HepG2 (cell line): ENCODE data around the gene LIMS2. TPM values are rescaled to one million over a fixed set of nuclear protein-coding genes. Genes with fewer than 3 reads are reported as not detected.

Source experiments
- ARNT2 ChIP-seq: sonication (generic); formaldehyde crosslinking; IDR thresholded peaks from 2 replicates; pipeline ENCODE4 v1.8.0; 2022; ENCODE audit warnings: mild to moderate bottlenecking, low read depth, missing genetic modification reagents, moderate library complexity
- CENPX ChIP-seq: sonication (generic); formaldehyde crosslinking; IDR thresholded peaks from 2 replicates; pipeline ENCODE4 v1.9.0; 2021; ENCODE audit warnings: mild to moderate bottlenecking, missing genetic modification reagents, moderate library complexity
- FLYWCH1 ChIP-seq: sonication (generic); formaldehyde crosslinking; IDR thresholded peaks from 2 replicates; pipeline ENCODE4 v1.8.1; 2023; ENCODE audit warnings: mild to moderate bottlenecking, missing genetic modification reagents
- HCFC1 ChIP-seq: fragments of 150-350 bp; IDR thresholded peaks from 2 replicates; pipeline ENCODE4 v1.6.1; 2014; ENCODE audit warnings: low read depth, low read length
- PCBP2 ChIP-seq: fragments of 200-400 bp; formaldehyde crosslinking; optimal IDR thresholded peaks from 2 replicates; pipeline ENCODE3; 2018; ENCODE audit warnings: low read length, low read depth; ENCODE audit not compliant: poor library complexity, severe bottlenecking
- RCOR2 ChIP-seq: IDR thresholded peaks from 2 replicates; pipeline ENCODE4 v1.6.1; 2016; ENCODE audit warnings: missing biosample characterization, missing genetic modification reagents
- SMAD3 ChIP-seq: sonication (generic); formaldehyde crosslinking; IDR thresholded peaks from 2 replicates; pipeline ENCODE4 v1.4.0; 2020; ENCODE audit warnings: missing genetic modification reagents
- ZFP90 ChIP-seq: sonication (generic); formaldehyde crosslinking; IDR thresholded peaks from 2 replicates; pipeline ENCODE4 v1.8.0; 2022; ENCODE audit warnings: missing genetic modification reagents, mild to moderate bottlenecking, inconsistent platforms, borderline replicate concordance
- ZNF253 ChIP-seq: sonication (generic); formaldehyde crosslinking; IDR thresholded peaks from 2 replicates; pipeline ENCODE4 v1.8.0; 2022; ENCODE audit warnings: mild to moderate bottlenecking, missing genetic modification reagents, borderline replicate concordance
- ZNF460 ChIP-seq: sonication (generic); formaldehyde crosslinking; IDR thresholded peaks from 2 replicates; pipeline ENCODE4 v1.5.1; 2020; ENCODE audit warnings: missing genetic modification reagents, mild to moderate bottlenecking, borderline replicate concordance
- ZNF550 ChIP-seq: sonication (generic); formaldehyde crosslinking; IDR thresholded peaks from 2 replicates; pipeline ENCODE4 v1.4.0; 2020; ENCODE audit warnings: mild to moderate bottlenecking, missing genetic modification reagents, borderline replicate concordance
- ZNF749 ChIP-seq: sonication (generic); formaldehyde crosslinking; IDR thresholded peaks from 2 replicates; pipeline ENCODE4 v1.8.0; 2022; ENCODE audit warnings: mild to moderate bottlenecking, missing genetic modification reagents, moderate library complexity, borderline replicate concordance
- polyA plus RNA-seq, 8 experiments: library from polyadenylated mRNA; depleted of rRNA in 3 of 8; stranded (reverse) in 7 of 8; unstranded in 1 of 8; fragments of >200 nt; fragmentation: Illumina TruSeq in 4 of 8; extraction: Trizol in 4 of 8; gene quantifications; 2 replicates each; pipeline versions ENCODE4 v1.2.1 to v1.2.3, GENCODE V29; 2011 to 2016; ENCODE audit warnings: low read depth in 4 of 8, missing spikeins in 1 of 8, mixed read lengths in 1 of 8; ENCODE audit not compliant: insufficient read depth in 1 of 8
- total RNA-seq, 5 experiments: library from RNA; depleted of rRNA; stranded (reverse); fragments of >200 nt; fragmentation: Illumina TruSeq; extraction: Trizol; gene quantifications; 2 replicates each; pipeline ENCODE4 v1.2.3, GENCODE V29; 2016; ENCODE audit warnings: low read depth in 1 of 5
- TF ChIP-seq, protein P1 (sequence below): sonication (generic); formaldehyde crosslinking; IDR thresholded peaks from 2 replicates; pipeline ENCODE4 v1.4.0; 2020; ENCODE audit warnings: missing genetic modification reagents
- TF ChIP-seq, protein P2 (sequence below): sonication (generic); formaldehyde crosslinking; IDR thresholded peaks from 2 replicates; pipeline ENCODE4 v1.4.0; 2020; ENCODE audit warnings: missing genetic modification reagents
- TF ChIP-seq, protein P3 (sequence below), 2 experiments: sonication (generic) in 1 of 2; formaldehyde crosslinking in 1 of 2; IDR thresholded peaks; 2 replicates each; pipeline versions ENCODE4 v1.4.0 to v1.6.1; 2018 to 2020; ENCODE audit warnings: missing genetic modification reagents in 2 of 2, borderline replicate concordance in 1 of 2, low read depth in 1 of 2, mild to moderate bottlenecking in 1 of 2, missing biosample characterization in 1 of 2

LIMS2 gene
- total and polyA plus RNA-seq, 2 of the 13 experiments (the other 11 are each of a cell fraction or from before 2014, with no cell fraction given), result 1.0 to 1.9 TPM

DNA sequence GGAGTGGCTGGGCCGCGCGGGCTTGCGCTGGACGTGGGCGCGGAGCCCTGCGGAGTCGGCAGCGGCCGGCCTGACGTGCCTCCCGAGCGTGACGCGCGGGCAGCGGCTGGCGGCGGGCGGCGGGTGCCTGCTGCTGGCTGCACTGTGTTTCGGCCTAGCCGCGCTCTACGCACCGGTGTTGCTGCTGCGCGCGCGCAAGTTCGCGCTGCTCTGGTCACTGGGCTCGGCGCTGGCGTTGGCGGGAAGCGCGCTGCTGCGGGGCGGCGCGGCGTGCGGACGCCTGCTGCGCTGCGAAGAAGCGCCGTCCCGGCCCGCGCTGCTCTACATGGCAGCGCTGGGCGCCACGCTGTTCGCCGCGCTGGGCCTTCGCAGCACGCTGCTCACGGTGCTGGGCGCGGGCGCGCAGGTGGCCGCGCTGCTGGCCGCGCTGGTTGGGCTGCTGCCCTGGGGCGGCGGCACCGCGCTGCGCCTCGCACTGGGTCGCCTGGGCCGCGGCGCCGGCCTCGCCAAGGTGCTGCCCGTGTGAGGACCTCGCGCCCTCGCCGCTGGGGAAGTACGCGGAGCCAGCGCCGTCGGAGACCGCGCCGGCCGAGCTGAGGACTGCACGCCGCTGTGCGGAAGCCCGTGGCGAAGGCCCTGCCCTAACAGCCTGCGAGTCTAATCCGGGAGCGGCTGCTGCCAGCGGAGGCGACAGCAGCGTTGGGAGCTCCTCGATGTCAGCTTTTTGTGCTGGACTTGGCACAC, 26.5 kb upstream of the LIMS2 start (continued):
- TF ChIP-seq, protein P1, sequence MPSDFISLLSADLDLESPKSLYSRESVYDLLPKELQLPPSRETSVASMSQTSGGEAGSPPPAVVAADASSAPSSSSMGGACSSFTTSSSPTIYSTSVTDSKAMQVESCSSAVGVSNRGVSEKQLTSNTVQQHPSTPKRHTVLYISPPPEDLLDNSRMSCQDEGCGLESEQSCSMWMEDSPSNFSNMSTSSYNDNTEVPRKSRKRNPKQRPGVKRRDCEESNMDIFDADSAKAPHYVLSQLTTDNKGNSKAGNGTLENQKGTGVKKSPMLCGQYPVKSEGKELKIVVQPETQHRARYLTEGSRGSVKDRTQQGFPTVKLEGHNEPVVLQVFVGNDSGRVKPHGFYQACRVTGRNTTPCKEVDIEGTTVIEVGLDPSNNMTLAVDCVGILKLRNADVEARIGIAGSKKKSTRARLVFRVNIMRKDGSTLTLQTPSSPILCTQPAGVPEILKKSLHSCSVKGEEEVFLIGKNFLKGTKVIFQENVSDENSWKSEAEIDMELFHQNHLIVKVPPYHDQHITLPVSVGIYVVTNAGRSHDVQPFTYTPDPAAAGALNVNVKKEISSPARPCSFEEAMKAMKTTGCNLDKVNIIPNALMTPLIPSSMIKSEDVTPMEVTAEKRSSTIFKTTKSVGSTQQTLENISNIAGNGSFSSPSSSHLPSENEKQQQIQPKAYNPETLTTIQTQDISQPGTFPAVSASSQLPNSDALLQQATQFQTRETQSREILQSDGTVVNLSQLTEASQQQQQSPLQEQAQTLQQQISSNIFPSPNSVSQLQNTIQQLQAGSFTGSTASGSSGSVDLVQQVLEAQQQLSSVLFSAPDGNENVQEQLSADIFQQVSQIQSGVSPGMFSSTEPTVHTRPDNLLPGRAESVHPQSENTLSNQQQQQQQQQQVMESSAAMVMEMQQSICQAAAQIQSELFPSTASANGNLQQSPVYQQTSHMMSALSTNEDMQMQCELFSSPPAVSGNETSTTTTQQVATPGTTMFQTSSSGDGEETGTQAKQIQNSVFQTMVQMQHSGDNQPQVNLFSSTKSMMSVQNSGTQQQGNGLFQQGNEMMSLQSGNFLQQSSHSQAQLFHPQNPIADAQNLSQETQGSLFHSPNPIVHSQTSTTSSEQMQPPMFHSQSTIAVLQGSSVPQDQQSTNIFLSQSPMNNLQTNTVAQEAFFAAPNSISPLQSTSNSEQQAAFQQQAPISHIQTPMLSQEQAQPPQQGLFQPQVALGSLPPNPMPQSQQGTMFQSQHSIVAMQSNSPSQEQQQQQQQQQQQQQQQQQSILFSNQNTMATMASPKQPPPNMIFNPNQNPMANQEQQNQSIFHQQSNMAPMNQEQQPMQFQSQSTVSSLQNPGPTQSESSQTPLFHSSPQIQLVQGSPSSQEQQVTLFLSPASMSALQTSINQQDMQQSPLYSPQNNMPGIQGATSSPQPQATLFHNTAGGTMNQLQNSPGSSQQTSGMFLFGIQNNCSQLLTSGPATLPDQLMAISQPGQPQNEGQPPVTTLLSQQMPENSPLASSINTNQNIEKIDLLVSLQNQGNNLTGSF (CRISPR knock-in tag), result 0 out of 2 replicates have a peak, but pooled peaks have one; percentile 73
- TF ChIP-seq ZNF550 (no peak), ZNF749 (CRISPR knock-in tag) (peak; percentile 87; the same call in 1 of the 2 replicates), SMAD3 (CRISPR knock-in tag) (peak; percentile 40; the same call in 1 of the 2 replicates), ARNT2 (CRISPR knock-in tag) (peak; percentile 76), ZNF253 (no peak), CENPX (no peak), ZNF460 (CRISPR knock-in tag) (no peak), ZFP90 (peak; percentile 65; the same call in 1 of the 2 replicates), PCBP2 (no peak), HCFC1 (no peak), RCOR2 (no peak), FLYWCH1 (CRISPR knock-in tag) (0 out of 2 replicates have a peak, but pooled peaks have one; percentile 87)
- TF ChIP-seq, protein P2, sequence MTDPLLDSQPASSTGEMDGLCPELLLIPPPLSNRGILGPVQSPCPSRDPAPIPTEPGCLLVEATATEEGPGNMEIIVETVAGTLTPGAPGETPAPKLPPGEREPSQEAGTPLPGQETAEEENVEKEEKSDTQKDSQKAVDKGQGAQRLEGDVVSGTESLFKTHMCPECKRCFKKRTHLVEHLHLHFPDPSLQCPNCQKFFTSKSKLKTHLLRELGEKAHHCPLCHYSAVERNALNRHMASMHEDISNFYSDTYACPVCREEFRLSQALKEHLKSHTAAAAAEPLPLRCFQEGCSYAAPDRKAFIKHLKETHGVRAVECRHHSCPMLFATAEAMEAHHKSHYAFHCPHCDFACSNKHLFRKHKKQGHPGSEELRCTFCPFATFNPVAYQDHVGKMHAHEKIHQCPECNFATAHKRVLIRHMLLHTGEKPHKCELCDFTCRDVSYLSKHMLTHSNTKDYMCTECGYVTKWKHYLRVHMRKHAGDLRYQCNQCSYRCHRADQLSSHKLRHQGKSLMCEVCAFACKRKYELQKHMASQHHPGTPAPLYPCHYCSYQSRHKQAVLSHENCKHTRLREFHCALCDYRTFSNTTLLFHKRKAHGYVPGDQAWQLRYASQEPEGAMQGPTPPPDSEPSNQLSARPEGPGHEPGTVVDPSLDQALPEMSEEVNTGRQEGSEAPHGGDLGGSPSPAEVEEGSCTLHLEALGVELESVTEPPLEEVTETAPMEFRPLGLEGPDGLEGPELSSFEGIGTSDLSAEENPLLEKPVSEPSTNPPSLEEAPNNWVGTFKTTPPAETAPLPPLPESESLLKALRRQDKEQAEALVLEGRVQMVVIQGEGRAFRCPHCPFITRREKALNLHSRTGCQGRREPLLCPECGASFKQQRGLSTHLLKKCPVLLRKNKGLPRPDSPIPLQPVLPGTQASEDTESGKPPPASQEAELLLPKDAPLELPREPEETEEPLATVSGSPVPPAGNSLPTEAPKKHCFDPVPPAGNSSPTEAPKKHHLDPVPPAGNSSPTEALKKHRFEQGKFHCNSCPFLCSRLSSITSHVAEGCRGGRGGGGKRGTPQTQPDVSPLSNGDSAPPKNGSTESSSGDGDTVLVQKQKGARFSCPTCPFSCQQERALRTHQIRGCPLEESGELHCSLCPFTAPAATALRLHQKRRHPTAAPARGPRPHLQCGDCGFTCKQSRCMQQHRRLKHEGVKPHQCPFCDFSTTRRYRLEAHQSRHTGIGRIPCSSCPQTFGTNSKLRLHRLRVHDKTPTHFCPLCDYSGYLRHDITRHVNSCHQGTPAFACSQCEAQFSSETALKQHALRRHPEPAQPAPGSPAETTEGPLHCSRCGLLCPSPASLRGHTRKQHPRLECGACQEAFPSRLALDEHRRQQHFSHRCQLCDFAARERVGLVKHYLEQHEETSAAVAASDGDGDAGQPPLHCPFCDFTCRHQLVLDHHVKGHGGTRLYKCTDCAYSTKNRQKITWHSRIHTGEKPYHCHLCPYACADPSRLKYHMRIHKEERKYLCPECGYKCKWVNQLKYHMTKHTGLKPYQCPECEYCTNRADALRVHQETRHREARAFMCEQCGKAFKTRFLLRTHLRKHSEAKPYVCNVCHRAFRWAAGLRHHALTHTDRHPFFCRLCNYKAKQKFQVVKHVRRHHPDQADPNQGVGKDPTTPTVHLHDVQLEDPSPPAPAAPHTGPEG (CRISPR knock-in tag), result peak; percentile 72
- TF ChIP-seq, protein P3, sequence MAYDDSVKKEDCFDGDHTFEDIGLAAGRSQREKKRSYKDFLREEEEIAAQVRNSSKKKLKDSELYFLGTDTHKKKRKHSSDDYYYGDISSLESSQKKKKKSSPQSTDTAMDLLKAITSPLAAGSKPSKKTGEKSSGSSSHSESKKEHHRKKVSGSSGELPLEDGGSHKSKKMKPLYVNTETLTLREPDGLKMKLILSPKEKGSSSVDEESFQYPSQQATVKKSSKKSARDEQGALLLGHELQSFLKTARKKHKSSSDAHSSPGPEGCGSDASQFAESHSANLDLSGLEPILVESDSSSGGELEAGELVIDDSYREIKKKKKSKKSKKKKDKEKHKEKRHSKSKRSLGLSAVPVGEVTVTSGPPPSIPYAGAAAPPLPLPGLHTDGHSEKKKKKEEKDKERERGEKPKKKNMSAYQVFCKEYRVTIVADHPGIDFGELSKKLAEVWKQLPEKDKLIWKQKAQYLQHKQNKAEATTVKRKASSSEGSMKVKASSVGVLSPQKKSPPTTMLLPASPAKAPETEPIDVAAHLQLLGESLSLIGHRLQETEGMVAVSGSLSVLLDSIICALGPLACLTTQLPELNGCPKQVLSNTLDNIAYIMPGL (CRISPR knock-in tag; IDR thresholded peaks at IDR 0.05; ENCODE audit: borderline replicate concordance in 1 of 2, low read depth in 1 of 2), result peak; percentile 65 to 86
